ENCODE measurements around the gene LY6G6C.

GRCh38 chr6:31752739-31753319, 31.3 kb upstream of the LY6G6C start:
- TF ChIP-seq CTCF (IDR thresholded peaks at IDR 0.05), result no peak
- TF ChIP-seq POLR2AphosphoS5 (IDR thresholded peaks at IDR 0.05), result no peak

Measured in upper lobe of left lung (tissue), 4 donors.